HT1080 (cell line): ENCODE data around the gene SMO. TPM values are rescaled to one million over a fixed set of nuclear protein-coding genes. Genes with fewer than 3 reads are reported as not detected.
"Not testable (repeated sequence)": the region's sequence is repeated elsewhere in the genome, so short reads cannot be mapped to it uniquely, and the experiment has no call there.

Experiments used
- DNase-seq: peaks from one replicate; pipeline ENCODE4 v3.0.0-alpha.2; 2015; ENCODE audit warnings: low read depth
- total RNA-seq: library from RNA; depleted of rRNA; stranded (reverse); fragments of >200 nt; shearing (Covaris generic); gene quantifications from 2 replicates; pipeline ENCODE4 v1.2.3, GENCODE V29; 2014

SMO gene
- total RNA-seq, 1 experiment from 2014 or later: 16.1 TPM

DNA sequence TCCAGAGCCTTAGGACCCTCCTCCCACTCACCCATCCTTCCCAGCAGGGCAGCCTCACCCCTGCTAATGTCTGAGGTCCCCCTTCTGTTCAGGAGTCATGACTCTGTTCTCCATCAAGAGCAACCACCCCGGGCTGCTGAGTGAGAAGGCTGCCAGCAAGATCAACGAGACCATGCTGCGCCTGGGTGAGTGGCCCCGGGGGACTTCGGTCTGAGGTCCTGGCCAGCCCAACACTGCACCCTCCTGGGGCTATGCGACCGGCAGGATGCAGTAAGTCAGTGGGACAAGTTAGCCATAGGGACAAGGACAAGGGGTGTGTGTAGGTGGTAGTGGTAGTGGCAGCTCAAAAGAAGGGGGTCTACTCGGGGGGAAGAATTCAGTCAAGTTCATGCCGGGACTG is 20.2 kb downstream of the SMO start:
- no peak for DNase-seq

DNA sequence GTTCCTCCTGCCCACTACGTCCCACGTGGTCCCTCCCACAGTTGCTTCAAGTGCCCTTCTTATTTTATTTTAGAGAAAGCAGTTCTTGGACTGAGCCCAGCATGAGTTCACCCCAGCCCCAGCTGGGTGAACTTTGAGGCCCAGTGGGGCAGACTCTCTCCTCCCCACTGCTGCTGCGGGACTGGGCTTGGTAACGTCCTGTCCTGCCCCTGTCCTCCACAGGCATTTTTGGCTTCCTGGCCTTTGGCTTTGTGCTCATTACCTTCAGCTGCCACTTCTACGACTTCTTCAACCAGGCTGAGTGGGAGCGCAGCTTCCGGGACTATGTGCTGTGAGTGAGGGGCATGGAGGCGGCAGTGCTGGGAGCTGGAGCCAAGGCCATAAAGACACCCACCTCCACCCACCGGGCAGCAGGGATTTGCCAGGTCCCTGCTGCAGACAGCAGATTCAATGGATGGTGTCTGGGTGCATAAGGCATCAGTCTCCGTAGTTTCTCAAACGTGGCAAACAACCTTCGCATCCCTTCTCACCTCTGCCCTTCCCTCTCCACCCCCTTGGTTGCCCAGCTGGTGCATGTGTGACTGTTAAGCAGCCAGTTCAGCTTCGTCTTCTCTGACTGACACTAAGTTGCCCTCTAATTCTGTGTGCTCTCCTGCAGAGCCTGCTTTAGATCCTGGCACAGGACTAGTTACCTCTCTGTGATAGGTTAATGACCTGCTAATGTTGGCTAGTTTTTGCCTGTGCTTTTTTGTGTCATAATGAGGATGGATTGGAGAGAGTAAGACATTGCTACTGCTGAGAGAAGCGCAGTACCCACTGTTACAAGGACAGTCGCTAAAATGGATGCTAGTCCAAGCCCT is 20.9 kb downstream of the SMO start:
- no peak for DNase-seq

DNA sequence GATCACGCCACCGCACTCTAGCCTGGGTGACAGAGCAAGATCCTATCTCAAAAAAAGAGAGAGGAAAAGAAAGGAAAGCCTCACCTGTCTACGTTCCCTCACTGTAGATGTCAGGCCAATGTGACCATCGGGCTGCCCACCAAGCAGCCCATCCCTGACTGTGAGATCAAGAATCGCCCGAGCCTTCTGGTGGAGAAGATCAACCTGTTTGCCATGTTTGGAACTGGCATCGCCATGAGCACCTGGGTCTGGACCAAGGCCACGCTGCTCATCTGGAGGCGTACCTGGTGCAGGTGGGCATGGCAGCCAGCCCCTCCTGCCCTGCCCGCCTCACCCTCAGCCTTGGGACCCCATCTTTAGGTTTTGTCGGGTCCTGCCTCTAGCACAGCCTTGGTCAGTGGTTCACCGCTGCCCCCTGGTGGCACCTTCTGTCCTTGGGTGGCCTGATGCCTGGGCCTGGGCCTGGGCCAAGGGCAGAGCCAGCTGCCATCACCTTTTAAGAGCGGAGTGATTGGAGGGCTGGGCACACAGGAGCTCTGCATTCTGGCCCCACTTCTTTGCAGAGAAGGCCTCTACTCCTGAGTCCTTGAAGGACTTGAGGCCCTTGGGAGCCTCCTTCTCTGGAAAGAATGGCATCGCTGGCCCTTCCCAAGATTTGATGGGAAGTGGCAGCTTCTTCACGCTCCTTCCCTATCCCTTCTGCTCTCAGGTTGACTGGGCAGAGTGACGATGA is 22.0 kb downstream of the SMO start:
- peak; percentile 44 for DNase-seq

DNA sequence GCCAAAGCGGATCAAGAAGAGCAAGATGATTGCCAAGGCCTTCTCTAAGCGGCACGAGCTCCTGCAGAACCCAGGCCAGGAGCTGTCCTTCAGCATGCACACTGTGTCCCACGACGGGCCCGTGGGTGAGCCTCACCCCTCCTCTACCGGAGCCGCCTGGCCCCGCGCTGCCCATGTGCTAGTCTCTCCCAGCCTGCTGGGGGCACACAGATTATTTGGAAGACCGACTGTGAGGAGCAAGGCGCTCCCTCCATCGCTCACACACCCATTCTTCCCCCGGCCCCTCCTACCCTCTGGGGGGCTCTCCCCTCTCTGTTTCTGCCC is 22.5 kb downstream of the SMO start:
- DNase-seq: no peak

DNA sequence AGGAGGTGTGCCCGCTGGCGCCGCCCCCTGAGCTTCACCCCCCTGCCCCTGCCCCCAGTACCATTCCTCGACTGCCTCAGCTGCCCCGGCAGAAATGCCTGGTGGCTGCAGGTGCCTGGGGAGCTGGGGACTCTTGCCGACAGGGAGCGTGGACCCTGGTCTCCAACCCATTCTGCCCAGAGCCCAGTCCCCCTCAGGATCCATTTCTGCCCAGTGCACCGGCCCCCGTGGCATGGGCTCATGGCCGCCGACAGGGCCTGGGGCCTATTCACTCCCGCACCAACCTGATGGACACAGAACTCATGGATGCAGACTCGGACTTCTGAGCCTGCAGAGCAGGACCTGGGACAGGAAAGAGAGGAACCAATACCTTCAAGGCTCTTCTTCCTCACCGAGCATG is 23.7 kb downstream of the SMO start:
- no peak for DNase-seq

DNA sequence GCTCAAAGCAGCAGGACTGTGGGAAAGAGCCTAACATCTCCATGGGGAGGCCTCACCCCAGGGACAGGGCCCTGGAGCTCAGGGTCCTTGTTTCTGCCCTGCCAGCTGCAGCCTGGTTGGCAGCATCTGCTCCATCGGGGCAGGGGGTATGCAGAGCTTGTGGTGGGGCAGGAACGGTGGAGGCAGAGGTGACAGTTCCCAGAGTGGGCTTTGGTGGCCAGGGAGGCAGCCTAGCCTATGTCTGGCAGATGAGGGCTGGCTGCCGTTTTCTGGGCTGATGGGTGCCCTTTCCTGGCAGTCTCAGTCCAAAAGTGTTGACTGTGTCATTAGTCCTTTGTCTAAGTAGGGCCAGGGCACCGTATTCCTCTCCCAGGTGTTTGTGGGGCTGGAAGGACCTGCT is 24.2 kb downstream of the SMO start:
- no peak for DNase-seq

DNA sequence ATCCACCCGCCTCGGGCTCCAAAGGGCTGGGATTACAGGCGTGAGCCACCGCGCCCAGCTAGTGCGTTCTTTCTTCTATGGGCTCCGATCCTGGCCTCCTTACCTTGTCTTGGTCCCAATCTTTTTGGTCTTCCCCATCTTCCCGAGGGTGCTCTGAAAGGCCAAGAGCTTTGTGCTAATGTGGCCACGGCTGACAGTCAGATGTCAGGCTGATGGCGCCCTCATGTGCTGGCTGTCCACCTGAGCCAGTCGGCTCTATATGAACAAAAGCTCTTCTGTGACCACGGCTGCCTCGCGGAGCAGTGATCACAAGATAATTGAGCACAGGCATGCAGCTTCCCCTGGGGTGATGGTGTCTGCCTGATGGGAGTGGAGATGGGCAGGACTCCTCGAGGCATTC is 25.4 kb downstream of the SMO start:
- DNase-seq: peak; percentile 11

DNA sequence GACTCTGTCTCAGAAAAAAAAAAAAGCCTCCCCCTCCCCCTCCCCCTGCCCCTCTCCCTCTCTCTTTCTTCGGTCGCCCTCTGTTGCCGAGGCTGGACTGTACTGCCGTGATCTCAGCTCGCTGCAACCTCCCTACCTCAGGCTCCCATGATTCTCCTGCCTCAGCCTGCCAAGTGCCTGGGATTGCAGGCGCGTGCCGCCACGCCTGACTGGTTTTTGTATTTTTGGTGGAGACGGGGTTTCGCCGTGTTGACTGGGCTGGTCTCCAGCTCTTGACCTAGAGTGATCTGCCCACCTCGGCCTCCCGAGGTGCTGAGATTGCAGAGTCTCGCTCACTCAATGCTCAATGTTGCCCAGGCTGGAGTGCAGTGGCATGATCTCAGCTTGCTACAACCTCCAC is 27.3 kb downstream of the SMO start:
- DNase-seq: not testable (repeated sequence)

DNA sequence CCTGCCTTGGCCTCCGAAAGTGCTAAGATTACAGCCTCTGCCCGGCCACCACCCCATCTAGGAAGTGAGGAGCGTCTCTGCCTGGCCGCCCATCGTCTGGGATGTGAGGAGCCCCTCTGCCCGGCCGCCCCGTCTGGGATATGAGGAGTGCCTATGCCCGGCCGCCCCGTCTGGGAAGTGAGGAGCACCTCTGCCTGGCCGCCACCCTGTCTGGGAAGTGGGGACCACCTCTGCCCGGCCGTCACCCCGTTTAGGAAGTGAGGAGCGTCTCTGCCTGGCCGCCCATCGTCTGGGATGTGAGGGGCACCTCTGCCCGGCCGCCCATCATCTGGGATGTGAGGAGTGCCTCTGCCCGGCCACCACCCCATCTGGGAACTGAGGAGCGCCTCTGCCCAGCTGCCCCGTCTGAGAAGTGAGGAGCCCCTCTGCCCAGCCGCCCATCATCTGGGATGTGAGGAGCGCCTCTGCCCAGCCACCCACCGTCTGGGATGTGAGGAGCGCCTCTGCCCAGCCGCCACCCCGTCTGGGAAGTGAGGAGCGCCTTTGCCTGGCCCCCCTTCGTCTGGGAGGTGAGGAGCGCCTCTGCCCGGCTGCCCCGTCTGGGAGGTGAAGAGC is 27.8 kb downstream of the SMO start:
- not testable (repeated sequence) for DNase-seq

DNA sequence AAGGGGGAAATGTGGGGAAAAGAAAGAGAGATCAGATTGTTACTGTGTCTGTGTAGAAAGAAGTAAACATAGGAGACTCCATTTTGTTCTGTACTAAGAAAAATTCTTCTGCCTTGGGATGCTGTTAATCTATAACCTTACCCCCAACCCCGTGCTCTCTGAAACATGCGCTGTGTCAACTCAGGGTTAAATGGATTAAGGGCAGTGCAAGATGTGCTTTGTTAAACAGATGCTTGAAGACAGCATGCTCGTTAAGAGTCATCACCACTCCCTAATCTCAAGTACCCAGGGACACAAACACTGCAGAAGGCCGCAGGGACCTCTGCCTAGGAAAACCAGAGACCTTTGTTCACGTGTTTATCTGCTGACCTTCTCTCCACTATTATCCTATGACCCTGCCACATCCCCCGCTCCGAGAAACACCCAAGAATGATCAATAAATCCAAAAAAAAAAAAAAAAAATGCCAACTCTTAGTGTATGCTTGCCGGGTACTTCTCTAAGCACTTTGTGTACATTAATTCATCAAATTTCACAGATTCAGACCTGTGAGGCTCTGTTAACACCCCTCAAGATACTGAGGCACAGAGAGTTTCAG is 28.5 kb downstream of the SMO start:
- not testable (repeated sequence) for DNase-seq

DNA sequence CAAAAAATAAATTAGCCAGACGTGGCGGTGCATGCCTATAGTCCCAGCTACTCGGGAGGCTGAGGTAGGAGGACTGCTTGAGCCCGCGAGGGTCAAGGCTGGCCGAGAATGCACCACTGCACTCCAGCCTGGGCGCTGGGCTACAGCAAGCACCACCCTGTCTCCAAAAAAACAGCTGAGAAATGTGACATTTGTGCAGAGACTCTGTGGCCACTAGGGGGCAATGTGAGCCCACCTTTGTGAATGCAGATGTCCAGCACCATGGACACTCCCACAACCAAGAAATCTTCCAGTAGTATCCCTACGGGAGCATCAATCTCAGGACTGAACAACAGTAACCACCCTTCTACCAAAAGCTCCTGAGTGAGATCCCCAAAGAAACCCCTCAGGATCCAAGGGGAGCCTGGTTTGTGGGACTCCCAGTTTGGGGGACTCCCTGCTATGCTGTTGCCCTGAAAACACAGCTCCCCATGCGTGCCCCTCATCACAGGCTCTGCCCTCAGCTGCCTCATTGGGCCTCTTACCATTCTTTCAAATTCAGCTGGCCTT is 30.2 kb downstream of the SMO start:
- peak; percentile 73 for DNase-seq

DNA sequence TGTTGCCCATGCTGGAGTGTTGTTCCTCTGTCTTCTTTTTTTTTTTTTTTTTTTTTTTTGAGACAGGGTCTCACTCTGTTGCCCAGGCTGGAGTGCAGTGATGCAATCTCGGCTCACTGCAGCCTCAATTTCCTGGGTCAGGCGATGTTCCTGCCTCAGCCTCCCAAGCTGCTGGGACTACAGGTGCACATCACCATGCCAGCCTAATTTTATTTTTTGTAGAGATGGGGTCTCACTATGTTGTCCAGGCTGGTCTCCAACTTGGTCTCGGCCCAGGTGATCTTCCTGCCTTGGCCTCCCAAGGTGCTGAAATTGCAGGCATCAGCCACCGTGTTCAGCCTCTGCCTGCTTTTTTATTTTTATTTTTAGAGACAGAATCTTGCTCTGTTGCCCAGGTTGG is 30.7 kb downstream of the SMO start:
- DNase-seq: not testable (repeated sequence)

DNA sequence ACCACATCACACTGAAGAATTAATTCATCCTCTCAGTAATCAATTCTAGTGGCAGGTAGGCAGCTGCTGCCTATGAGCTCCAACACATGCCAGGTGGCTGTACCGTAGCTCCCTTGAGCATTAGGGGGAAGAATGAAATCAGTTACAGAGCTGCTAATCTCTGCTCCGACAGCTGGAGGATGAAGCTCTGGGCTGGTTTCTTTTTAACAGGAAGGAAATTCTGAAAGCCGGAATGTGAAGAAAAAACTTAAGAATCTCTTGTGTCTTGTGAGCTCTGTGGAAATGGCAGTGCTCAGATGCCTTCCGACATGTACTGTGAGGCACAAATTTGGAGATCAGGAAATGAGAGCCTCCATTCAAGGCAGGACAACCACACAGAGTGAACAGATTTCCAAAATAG is 33.6 kb downstream of the SMO start:
- no peak for DNase-seq

DNA sequence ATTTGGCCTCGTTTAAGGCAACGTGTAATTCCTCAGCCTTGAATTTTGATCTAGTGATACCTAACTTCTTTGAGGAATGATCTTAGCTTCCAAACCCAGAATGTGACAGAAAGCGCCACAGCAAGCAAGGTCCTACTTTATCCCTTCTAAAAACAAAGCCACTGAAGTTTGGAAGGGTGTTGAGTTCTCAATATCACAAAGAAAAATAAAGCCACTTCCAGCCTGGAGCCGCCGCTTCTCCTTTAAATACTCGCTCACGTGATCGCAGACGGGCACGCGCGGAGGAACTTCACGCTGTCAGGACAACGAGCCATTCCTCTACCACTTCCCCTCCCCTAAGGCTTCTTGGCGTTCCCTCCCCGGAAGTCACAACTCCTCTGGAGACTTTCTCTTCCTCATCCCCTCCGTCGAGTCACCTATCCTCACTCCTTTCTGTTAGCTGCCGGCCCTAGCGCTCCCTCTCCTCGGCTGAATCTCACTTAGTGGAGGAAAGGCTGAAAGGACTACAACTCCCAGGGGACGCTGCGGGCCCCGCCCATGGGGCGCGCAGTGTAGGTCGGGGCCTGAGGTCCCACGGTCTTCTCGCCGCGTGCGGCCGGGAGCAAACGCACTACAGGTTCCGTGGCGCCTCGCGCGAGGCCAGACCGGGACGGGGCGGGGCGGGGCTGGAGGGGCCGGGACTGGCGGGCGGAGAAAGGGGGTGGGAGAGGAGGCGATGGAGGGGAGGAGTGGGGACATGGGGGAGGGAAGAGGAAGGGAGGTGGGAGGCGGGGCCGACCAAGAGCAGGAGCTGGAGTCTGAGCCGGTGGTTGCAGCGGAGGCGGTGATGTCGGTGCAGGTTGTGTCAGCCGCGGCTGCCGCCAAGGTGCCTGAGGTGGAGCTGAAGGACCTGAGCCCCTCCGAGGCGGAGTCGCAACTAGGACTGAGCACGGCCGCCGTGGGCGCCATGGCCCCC is 36.1 kb downstream of the SMO start, which contains the start of gene AHCYL2:
AHCYL2 (plus strand) TSS at position 780 of the 955 bp plus-strand sequence.
- DNase-seq: peak; percentile 97

DNA sequence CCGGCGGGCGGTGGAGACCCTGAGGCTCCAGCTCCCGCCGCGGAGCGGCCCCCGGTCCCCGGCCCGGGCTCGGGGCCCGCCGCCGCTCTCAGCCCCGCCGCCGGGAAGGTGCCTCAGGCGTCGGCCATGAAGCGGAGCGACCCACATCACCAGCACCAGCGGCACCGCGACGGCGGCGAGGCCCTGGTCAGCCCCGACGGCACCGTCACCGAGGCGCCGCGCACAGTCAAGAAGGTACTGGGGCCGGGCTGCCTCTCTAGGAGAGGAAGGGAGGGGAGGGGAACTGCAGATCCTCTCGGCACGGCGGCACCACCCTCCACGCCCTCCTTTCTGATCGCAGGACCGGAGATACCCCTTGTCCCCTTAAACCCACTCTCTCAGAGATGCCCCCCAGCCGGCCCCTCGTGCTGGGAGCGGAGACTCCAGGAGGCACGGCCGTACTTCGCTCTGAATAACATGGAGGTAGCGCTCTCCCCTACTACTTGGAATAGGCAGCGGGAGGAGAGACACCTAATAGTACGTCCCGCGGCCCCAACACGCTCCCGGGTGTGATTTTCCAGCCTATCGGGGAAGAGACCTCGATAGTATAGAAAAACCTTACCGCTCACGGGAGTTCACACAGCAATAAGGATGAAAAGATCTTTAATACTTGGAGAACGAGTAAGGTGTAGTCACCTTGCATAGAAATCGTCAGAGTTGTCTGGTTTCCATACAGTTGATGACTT is 36.9 kb downstream of the SMO start:
- peak; percentile 33 for DNase-seq

DNA sequence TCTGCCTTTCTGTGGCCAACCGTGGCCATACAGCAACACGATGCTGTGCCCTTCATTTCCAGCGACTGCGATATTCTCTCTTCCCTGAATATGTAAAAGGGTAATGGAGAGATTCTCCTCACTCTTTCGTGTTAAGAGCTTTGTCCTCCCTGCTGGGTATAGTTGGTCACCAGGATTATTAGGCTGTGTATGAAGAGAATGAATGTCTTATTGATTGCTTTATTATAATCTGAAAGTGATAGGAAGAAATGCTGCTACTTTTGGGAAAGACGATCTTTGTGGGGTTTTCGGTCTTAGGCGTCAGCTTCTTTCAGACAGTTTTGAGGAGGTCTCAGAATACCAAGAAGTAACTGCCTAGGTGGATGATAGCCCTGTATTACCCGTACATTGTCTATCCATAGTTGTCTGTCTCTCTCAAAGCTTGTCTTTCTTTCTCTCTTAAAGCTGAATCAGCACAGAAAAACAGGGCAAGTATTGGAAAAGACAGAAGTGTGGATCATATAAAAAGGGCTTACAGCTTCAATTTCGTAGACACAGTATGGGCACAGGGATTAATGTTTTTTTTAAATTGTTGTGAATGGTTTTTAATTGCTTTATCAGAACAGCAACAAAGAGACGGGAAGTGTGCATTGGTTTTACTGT is 37.6 kb downstream of the SMO start:
- DNase-seq: no peak

DNA sequence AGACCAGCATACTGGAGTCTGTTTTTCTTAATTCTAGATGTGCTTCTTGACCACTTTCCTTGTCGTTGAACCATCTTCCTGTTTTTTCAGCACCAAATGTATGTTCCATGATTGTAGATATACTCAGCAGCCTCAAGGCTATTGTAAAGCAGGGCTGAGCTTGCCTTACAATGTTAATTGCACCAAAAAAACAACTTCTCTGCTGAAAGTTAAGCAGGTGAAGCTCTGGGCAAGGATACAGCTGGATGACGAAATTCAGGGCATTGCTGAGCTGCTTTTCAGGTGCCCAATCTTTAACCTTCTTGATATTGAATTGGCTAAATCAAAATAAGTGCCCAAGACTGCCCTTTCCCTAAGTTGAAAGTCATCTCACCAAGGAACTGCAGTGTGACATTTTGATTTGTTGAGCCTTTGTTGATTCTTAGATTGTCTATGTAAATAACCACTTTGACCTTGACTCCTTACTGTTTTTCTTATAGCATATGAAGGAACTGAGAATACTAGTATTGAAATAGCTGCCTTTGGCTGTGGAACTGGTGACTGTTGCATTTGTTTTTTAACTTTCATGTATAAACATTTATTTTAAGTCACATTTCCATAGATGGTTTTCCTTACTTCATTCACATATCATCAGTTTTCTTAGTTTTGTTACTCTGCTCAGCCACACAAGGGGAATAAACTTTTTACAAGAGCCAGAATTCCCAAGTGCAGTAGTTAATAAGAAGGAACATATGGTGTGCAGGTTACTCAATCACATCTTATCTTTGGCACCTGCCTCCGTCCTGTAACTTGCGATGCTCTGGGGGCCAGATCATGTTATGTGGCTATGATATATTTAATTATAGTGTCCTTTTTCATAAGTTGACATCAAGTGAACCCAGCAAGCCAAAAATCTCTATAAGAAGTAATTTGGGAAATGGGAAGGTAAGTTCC is 39.5 kb downstream of the SMO start:
- DNase-seq: no peak

DNA sequence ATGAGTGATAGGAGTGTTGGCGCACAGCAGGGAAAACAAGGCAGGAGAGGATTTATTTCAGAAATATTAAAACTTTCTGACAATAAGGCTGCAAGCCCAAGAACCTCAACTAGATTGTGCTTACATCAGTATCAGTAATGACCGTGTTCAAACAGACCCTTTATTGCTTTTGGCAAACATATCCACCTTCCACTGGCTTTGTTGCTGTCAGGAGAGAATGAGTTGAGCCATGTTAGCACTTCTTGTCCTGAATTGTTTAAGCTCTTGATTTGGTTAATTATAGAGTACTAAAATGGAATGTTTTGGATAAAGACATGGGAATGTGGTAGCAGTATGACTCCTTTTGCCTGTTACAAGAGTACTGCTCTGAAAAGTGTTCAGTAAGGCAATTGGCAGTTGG is 40.2 kb downstream of the SMO start:
- DNase-seq: no peak
